Testis (tissue), 2 donors: ENCODE measurements around the gene LRRC4C.

ENCODE experiments used
- POLR2A ChIP-seq: fragments of 450-650 bp; IDR thresholded peaks from one replicate; pipeline ENCODE4 v1.6.1; 2017; ENCODE audit warnings: antibody characterized with exemption, mild to moderate bottlenecking, moderate library complexity
- TF ChIP-seq, protein P1 (sequence below), 3 experiments: fragments of 450-650 bp in 2 of 3; fragments of 200-600 bp in 1 of 3; sonication (generic) in 1 of 3; IDR thresholded peaks; one replicate each; pipeline ENCODE4 v1.5.1; 2016 to 2019; ENCODE audit warnings: antibody characterized with exemption in 3 of 3, mild to moderate bottlenecking in 2 of 3, moderate library complexity in 1 of 3

DNA sequence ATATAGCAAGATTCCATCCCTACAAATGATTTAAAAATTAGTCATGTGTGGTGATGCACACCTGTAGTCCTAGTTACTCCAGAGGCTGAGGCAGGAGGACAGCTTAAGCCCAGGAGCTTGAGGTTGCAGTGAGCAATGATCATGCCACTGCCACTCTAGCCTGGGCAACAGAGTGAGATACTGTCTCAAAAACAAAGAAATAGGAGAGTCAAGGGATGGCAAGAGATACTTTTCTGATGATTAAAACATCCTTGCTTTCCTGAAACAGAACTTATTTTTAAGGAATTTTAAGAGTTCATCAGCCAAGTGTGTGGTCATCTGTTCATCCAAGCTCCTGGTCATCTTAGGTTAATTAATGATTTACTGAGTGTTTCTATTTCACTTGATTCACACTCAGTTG is 1252.0 kb downstream of the LRRC4C start:
- TF ChIP-seq, protein P1, sequence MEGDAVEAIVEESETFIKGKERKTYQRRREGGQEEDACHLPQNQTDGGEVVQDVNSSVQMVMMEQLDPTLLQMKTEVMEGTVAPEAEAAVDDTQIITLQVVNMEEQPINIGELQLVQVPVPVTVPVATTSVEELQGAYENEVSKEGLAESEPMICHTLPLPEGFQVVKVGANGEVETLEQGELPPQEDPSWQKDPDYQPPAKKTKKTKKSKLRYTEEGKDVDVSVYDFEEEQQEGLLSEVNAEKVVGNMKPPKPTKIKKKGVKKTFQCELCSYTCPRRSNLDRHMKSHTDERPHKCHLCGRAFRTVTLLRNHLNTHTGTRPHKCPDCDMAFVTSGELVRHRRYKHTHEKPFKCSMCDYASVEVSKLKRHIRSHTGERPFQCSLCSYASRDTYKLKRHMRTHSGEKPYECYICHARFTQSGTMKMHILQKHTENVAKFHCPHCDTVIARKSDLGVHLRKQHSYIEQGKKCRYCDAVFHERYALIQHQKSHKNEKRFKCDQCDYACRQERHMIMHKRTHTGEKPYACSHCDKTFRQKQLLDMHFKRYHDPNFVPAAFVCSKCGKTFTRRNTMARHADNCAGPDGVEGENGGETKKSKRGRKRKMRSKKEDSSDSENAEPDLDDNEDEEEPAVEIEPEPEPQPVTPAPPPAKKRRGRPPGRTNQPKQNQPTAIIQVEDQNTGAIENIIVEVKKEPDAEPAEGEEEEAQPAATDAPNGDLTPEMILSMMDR (IDR thresholded peaks at IDR 0.05) = no peak
- TF ChIP-seq POLR2A = no peak
